Right renal pelvis (tissue), 4 donors: ENCODE data around the gene ABCE1. TPM values are rescaled to one million over a fixed set of nuclear protein-coding genes. Genes with fewer than 3 reads are reported as not detected.
"Not testable (repeated sequence)": the region's sequence is repeated elsewhere in the genome, so short reads cannot be mapped to it uniquely, and the experiment has no call there.

Experiments used
- DNase-seq, 4 donors: peaks; one replicate each; pipeline ENCODE4 v3.0.0-alpha.2; 2013; ENCODE audit warnings: low read depth in 4 of 4, low spot score in 3 of 4, missing footprints in 1 of 4
- polyA plus RNA-seq, 4 donors: library from polyadenylated mRNA; unstranded; fragments of 120-200 nt; gene quantifications; one replicate each; pipeline ENCODE4 v1.2.1, GENCODE V29; 2013; ENCODE audit not compliant: insufficient read length in 4 of 4

The ABCE1 gene
- polyA plus RNA-seq, 4 donors, result 60.0 to 71.3 (median 70.4) TPM

DNA sequence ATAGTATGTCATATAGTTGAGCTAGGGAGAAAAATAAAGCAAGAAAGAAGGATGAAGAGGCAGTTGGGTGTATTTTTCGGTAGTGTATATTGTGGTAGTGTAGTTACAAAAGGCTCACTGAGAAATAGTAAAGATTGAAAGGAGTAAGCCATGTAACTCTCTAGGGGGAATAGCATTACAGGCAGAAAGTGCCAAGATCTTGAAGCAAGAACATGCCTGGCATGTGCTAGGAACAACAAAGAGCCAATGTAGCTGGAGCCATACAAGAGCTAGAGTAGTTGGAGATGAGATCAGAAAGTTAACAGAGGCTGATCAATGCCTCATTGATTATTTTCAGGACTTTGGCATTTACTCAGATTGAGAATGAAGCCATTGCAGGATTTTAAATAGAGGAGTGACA is 3.0 kb downstream of the ABCE1 start:
- no peak for DNase-seq

GRCh38 chr4:145102619-145103018 is 4.5 kb downstream of the ABCE1 start:
- no peak for DNase-seq

- DNase-seq, result no peak
Observed at GRCh38 chr4:145103496-145103895, 5.4 kb downstream of the ABCE1 start.

DNA sequence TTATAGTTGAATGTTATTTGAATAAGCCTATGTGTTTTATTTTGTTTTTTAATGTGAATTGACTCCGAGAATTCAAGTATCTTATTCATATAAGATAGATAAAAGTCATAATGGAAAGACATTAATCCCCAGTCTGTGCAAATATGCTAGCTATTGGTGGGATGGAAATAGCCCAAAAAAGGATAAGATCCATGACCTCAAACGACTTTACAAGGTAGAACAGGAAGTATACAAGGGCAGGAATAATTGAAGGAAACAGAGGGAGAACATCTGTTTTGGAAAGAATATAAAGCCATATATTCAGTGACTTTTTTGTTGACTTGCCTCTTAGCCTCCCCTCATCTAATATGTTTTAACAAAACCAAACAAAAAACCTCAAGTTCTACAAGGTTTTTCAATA is 9.0 kb downstream of the ABCE1 start:
- DNase-seq, result no peak

GRCh38 chr4:145108128-145108527 is 10.0 kb downstream of the ABCE1 start:
- no peak for DNase-seq

GRCh38 chr4:145125396-145125795 is 27.3 kb downstream of the ABCE1 start:
- DNase-seq, result no peak

- no peak for DNase-seq
Observed at GRCh38 chr4:145130130-145130529, 32.0 kb downstream of the ABCE1 start.

DNA sequence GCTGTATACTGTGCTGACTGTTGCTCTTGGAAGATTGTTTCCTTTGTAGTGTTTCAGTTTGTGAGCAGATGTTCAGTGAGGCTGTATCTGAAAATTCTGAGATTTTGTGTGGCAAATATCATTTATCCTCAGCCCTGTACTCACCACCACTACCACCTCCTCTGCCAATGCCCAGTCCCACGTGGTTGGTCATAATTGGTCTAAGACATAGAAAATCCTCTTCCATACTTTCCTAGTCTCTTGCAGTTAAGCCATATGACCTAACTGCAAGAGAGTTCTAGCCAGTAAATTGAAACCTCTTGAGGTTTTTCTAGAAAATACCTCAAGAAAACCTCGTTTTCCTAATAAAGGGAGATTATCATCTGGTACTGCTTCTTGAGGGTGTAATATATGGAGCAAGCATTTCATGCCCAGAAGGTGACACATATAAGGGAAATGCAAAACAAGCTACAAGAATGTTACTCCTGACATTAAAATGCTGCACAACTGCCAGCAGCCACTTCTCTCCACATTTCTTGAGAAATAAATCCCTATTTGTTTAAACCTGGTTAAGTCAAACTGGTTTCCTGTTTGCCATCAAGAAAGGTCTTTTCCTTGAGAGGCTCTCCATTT is 32.8 kb downstream of the ABCE1 start:
- no peak for DNase-seq

DNA sequence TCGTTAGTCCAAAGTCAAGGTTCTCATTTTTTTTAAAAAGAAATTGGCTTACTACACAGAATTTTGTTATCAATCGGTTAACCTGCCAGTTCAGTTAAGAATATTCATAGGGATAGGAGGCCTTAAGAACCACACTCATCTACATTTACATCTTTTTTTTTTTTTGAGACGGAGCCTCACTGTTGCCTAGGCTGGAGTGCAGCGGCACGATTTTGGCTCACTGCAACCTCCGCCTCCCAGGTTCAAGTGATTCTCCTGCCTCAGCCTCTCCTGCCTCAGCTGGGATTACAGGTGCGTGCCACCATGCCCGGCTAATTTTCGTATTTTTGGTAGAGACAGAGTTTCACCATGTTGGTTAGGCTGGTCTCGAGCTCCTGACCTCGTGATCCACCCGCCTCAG is 33.7 kb downstream of the ABCE1 start:
- no peak for DNase-seq

DNA sequence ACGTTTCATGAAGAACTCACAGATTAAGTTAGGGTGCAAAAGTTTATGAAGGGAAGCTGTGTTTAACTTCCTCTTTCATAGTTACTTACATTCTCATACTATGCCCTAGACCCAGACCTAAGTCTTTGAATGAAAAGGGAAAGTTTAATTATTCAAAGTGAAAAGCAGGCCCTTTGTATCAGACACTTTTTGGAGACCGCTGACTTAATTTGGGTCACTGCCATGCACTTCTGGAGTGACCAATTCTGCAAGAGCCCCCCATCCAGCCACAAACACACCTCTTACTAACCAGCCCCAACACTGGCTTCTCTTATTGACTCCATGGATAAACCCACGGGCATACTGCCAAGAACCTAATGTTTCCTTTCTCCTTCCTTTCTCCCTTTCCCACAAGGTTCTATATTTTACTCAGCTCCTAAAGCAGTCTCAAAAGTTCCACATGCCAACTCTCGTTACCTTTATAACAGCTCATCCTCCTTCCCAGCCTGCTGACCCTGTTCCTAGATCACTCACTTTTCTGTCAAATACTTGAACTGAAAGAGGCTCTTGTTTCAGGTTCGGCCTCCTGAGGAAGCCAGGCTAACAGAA is 34.5 kb downstream of the ABCE1 start:
- DNase-seq, result no peak

DNA sequence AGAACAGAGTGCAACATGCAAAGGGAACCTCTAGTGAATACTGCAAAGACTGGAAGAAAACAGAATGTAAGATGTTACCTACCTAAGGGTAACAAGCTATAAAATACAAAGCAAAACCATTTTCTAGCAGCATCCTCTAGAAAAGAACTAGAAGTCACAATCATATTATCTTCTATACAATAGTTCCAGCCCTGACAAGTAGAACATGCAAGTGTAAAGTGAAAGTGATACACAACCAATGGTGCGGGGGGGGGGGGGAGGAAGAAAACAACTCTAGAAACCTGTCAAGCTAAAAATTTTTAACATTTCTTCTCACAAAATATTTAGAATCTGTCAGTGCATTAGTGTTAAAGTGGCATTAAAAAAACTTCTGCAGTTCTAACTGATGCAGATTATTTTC is 38.1 kb downstream of the ABCE1 start:
- DNase-seq, result not testable (repeated sequence)

DNA sequence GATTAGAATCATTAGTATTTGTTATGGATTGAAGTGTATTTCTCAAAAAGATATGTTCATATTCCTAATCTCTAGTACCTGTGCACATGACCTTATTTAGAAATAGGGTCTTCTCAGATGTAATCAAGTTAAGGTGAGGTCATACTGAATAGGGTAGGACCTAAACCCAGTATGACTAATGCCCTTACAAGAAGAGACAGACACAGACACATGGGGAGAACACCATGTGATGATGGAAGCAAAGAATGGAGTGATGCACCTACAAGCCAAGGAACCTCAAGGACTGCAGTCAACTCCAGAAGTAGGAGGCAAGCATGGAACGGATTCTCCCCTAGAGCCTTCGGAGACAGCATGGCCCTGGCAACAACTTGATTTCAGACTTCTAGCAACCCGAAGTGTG is 50.9 kb downstream of the ABCE1 start:
- DNase-seq, result no peak

GRCh38 chr4:145153181-145153903 is 55.2 kb downstream of the ABCE1 start:
- DNase-seq, result no peak

DNA sequence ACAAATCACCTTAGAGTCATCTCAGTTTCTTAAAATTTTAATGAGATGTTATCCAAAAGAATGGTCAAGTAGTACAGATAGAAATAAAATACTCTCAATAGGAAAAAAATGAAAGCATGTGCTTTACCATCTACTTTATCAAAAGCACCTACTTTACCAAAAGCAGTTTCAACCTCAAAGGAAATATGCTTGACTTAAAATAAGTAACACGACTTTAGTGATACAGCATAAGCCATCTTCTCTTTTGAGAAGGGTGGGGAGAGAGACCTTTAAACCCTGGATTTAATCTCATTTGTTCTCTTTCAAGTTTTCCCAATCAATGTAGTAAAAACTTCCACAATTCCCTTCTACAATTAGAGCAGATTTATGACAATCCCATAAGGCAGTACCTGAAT is 55.8 kb downstream of the ABCE1 start:
- no peak for DNase-seq

- DNase-seq, result no peak
Observed at GRCh38 chr4:145154573-145154972, 56.5 kb downstream of the ABCE1 start.

DNA sequence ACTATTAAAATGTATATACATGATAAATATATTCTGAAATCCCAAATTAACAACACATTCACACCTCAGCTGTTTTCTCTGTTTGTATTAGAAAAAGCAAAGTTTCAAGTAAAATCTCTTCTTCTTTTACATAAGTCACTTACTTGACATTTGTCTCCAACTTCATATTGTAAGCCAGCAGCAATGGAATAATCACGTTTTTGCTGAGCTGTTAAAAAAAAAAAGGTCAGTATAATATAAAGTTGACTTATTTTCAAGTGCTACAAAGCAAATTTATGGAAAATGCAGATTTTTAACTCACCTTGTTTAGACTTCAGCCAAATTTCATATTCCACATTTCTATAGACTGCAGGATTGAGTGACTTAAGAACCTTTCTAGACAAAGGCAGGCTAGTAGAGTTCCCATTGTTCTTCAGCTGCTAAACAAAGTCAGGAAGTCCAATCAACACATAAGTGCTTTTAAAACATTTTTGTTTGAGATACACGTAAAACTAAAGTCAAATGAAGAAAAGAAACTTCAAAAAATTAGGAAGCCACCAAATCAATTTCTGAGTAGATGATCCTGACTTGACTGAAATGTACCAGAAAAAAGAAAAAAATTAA is 57.3 kb downstream of the ABCE1 start:
- no peak for DNase-seq

DNA sequence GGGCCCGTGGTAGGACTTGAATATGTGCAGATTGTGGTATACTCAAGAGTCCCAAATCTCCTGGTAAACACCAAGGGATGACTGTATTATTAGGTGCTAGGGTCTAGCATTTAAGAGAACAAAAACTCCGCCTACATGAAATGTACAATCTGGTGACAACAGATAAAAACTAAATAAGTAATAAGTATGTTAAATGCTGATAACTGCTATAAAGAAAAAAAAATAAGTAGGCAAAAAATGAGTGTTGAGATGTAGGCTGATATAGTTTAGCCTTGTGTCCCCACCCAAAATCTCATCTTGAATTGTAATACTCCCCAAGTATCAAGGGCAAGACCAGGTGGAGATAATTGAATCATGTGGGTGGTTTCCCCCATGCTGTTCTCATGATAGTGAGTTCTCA is 58.9 kb downstream of the ABCE1 start:
- no peak for DNase-seq

DNA sequence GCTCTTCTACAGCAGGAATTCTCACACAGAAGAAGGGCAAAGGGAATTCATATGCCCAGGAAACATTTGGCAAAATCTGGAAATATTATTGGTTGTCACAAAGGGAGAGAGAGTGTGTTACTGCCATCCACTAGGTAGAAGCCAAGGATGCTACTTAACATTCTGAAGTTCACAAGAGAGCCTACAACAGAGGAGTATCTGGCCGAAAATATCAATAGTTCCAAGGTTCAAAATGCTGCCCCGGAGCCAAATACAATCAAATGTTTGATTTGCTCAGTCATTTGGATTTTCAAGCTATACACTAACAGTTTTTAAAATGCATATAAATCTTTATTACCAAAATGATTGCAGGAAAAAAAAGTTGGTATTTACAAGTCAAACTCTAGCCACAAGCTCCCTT is 63.4 kb downstream of the ABCE1 start:
- no peak for DNase-seq

GRCh38 chr4:145167887-145168286 is 69.8 kb downstream of the ABCE1 start:
- no peak for DNase-seq

DNA sequence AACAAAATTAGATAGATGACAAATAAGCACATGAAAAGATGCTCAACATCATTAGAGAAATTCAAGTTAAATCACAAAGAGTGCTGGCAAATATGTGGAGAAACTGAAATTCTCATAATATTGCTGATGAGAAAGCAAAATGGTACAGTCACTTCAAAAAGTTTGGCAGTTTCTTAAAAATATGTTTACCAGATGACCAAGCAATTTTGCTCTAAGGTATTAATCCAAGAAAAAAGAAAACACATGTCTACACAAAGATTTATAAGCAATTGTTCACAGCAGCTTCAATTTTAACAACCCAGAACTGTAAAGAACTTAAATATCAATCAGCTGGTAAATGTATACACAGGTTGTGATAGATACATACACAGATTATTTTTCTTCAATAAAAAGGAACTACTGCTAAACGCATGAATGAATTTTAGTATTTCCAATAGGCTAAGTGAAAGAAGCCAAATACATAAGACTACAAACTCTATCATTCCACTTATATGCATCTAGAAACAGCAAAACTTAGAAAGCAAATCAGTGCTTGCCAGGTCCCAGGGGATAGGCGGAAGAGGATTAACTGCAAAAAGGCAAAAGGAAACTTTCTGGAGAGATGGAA is 70.6 kb downstream of the ABCE1 start:
- DNase-seq, result no peak

GRCh38 chr4:145170223-145170622 is 72.1 kb downstream of the ABCE1 start:
- DNase-seq, result no peak
